Stomach (tissue), 4 donors: ENCODE measurements around the gene IL32.

ENCODE experiments used
- EP300 ChIP-seq: sonication (generic); formaldehyde crosslinking; IDR thresholded peaks from one replicate; pipeline ENCODE4 v1.6.1; 2017; ENCODE audit warnings: antibody characterized with exemption
- POLR2A ChIP-seq, 4 donors: fragments of 450-650 bp; IDR thresholded peaks; one replicate each; pipeline ENCODE4 v1.6.1; 2016; ENCODE audit warnings: antibody characterized with exemption in 4 of 4, control low read depth in 2 of 4, mild to moderate bottlenecking in 1 of 4, moderate library complexity in 1 of 4
- TF ChIP-seq, protein P1 (sequence below), 7 experiments: fragments of 450-650 bp in 4 of 7; fragments of 200-600 bp in 3 of 7; sonication (generic) in 3 of 7; IDR thresholded peaks; one replicate each; pipeline ENCODE4 v1.5.1; 2016 to 2019; ENCODE audit warnings: antibody characterized with exemption in 7 of 7, control low read depth in 2 of 7, mild to moderate bottlenecking in 1 of 7

DNA sequence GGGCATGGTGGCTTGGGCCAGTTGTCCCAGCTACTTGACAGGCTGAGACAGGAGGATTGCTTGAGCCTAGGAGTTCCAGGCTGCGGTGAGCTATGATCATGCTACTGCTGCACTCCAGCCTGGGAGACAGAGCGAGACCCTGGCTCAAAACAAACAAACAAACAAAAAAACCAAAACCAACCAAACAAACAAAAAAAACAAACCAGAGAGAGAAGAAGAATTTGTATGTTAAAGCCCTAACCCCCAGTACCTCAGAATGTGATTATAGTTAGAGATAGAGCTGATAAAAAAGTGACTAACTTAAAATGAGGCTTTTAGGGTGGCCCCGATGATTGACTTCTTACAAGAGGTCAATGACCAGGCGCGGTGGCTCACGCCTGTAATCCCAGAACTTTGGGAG, 20.7 kb upstream of the IL32 start:
- TF ChIP-seq, protein P1, sequence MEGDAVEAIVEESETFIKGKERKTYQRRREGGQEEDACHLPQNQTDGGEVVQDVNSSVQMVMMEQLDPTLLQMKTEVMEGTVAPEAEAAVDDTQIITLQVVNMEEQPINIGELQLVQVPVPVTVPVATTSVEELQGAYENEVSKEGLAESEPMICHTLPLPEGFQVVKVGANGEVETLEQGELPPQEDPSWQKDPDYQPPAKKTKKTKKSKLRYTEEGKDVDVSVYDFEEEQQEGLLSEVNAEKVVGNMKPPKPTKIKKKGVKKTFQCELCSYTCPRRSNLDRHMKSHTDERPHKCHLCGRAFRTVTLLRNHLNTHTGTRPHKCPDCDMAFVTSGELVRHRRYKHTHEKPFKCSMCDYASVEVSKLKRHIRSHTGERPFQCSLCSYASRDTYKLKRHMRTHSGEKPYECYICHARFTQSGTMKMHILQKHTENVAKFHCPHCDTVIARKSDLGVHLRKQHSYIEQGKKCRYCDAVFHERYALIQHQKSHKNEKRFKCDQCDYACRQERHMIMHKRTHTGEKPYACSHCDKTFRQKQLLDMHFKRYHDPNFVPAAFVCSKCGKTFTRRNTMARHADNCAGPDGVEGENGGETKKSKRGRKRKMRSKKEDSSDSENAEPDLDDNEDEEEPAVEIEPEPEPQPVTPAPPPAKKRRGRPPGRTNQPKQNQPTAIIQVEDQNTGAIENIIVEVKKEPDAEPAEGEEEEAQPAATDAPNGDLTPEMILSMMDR (IDR thresholded peaks at IDR 0.05), result no peak
- TF ChIP-seq POLR2A (IDR thresholded peaks at IDR 0.05) (no peak), EP300 (no peak)
